Measurements from ENCODE around the gene FGF21. TPM values are rescaled to one million over a fixed set of nuclear protein-coding genes. Genes with fewer than 3 reads are reported as not detected.

The FGF21 gene, protein sequence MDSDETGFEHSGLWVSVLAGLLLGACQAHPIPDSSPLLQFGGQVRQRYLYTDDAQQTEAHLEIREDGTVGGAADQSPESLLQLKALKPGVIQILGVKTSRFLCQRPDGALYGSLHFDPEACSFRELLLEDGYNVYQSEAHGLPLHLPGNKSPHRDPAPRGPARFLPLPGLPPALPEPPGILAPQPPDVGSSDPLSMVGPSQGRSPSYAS
- polyA plus RNA-seq (2013), result 0.74 and 0.75 TPM in 2 replicates

DNA sequence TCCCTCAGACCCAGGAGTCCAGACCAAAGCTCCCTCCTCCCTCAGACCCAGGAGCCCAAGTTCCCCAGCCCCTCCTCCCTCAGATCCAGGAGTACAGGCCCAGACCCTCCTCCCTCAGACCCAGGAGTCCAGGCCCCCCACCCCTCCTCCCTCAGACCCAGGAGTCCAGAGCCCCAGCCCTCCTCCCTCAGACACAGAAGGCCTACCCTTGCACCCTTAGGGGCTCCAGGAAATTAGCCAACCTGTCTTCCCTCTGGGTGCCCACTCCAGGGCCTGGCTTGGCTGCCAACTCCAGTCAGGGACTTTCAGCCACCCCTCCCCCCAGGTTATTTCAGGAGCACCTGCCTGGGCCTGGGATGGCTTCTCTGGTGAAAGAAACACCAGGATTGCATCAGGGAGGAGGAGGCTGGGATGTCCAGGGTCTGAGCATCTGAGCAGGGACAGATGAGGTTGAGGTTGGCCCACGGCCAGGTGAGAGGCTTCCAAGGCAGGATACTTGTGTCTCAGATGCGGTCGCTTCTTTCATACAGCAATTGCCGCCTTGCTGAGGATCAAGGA, at the start of gene FGF21:
TSS of gene FGF21 (plus strand) at position 441 of the 558 bp plus-strand sequence. CDS start 713 bp downstream, outside the sequence.
- Histone ChIP-seq H4K91ac (ENCODE audit: low read depth, low read length) (no peak within 1 kb of the TSS), H3K36me3 (ENCODE audit: control insufficient read depth in 1 of 2, insufficient read depth in 2 of 2, low read length in 2 of 2) (no peaks in the 10 kb centered on the region), H3K4me3 (ENCODE audit: low read depth, low read length) (no peak within 1 kb of the TSS), H3K23ac (ENCODE audit: low read length) (no peak within 1 kb of the TSS), H3K79me2 (ENCODE audit: control insufficient read depth, insufficient read depth, low read length, poor library complexity) (no peaks in the 10 kb centered on the region), H3K14ac (ENCODE audit: low read length) (no peak within 1 kb of the TSS), H3K4ac (ENCODE audit: low read depth, low read length) (no peak within 1 kb of the TSS), H4K12ac (ENCODE audit: low read depth, low read length) (no peak within 1 kb of the TSS), H3K79me1 (ENCODE audit: low read length) (no peaks in the 10 kb centered on the region), H2BK5ac (ENCODE audit: low read depth, low read length, poor library complexity) (no peak within 1 kb of the TSS), H3K9ac (ENCODE audit: low read length) (no peak within 1 kb of the TSS), H2AFZ (ENCODE audit: insufficient read depth, low read length, poor library complexity) (no peak within 1 kb of the TSS), H2BK12ac (ENCODE audit: low read length) (no peak within 1 kb of the TSS), H3K4me2 (ENCODE audit: low read length) (no peak within 1 kb of the TSS), H2AK5ac (ENCODE audit: low read length) (no peak within 1 kb of the TSS), H3K18ac (ENCODE audit: low read length) (no peak within 1 kb of the TSS), H4K8ac (ENCODE audit: low read depth, low read length) (no peak within 1 kb of the TSS), H3K27me3 (ENCODE audit: insufficient read depth, low read length) (no peaks in the 10 kb centered on the region), H2BK120ac (ENCODE audit: insufficient read depth, low read length, poor library complexity) (no peak within 1 kb of the TSS), H3K27ac (ENCODE audit: low read depth, low read length) (no peak within 1 kb of the TSS), H3K4me1 (ENCODE audit: control insufficient read depth in 1 of 2, insufficient read depth in 2 of 2, low read length in 2 of 2) (peaks cover 11 to 12% of the 10 kb centered on the region in 2 experiments), H3K9me3 (ENCODE audit: insufficient read depth, low read depth, low read length) (no peaks in the 10 kb centered on the region)
- no CpG with 5 or more reads among the region's 4 CpGs for WGBS (ENCODE audit: extremely low coverage, insufficient coverage, insufficient read length)
- DNase-seq, result no peak

DNA sequence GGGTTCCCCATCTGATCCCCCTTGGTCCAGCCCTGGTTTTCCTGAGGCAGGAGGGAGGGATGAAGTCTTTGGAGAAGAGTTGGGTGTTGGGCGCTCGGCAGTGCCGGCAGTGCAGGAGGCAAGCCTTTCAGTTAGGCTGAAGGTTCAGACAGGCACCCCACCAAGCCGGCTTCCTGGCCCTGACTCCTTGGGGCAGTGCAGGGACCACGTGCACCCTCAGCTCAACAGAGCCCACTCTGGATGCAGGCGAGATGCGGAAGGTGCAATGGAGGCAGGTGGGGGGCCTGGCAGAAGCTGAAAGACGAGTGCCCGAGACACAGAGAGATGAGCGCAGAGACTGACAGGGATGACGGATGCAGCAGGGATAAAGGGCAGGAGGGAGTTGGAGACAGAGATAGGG, 46.9 kb upstream of the FGF21 start:
- Histone ChIP-seq H2BK120ac (ENCODE audit: insufficient read depth, low read length, poor library complexity) (no peak overlapping the region), H3K27ac (ENCODE audit: low read depth, low read length) (no peak overlapping the region), H3K79me1 (ENCODE audit: low read length) (no peaks in the 10 kb centered on the region), H2AK5ac (ENCODE audit: low read length) (no peak overlapping the region), H3K23ac (ENCODE audit: low read length) (no peak overlapping the region), H3K4me2 (ENCODE audit: low read length) (no peak overlapping the region), H2BK12ac (ENCODE audit: low read length) (no peak overlapping the region), H2AFZ (ENCODE audit: insufficient read depth, low read length, poor library complexity) (no peak overlapping the region), H3K14ac (ENCODE audit: low read length) (no peak overlapping the region), H4K91ac (ENCODE audit: low read depth, low read length) (no peak overlapping the region), H3K9ac (ENCODE audit: low read length) (no peak overlapping the region), H3K36me3 (ENCODE audit: control insufficient read depth in 1 of 2, insufficient read depth in 2 of 2, low read length in 2 of 2) (no peaks in the 10 kb centered on the region), H3K9me3 (ENCODE audit: insufficient read depth, low read depth, low read length) (peaks cover 6% of the 10 kb centered on the region), H3K4me3 (ENCODE audit: low read depth, low read length) (no peak overlapping the region), H3K4ac (ENCODE audit: low read depth, low read length) (no peak overlapping the region), H3K18ac (ENCODE audit: low read length) (no peak overlapping the region), H3K27me3 (ENCODE audit: insufficient read depth, low read length) (no peaks in the 10 kb centered on the region), H4K12ac (ENCODE audit: low read depth, low read length) (no peak overlapping the region), H2BK5ac (ENCODE audit: low read depth, low read length, poor library complexity) (no peak overlapping the region), H3K4me1 (ENCODE audit: control insufficient read depth in 1 of 2, insufficient read depth in 2 of 2, low read length in 2 of 2) (peaks cover 7% of the 10 kb centered on the region in 2 experiments), H4K8ac (ENCODE audit: low read depth, low read length) (no peak overlapping the region), H3K79me2 (ENCODE audit: control insufficient read depth, insufficient read depth, low read length, poor library complexity) (no peaks in the 10 kb centered on the region)
- WGBS (ENCODE audit: extremely low coverage, insufficient coverage, insufficient read length), result no CpG with 5 or more reads among the region's 11 CpGs
- no peak for DNase-seq

DNA sequence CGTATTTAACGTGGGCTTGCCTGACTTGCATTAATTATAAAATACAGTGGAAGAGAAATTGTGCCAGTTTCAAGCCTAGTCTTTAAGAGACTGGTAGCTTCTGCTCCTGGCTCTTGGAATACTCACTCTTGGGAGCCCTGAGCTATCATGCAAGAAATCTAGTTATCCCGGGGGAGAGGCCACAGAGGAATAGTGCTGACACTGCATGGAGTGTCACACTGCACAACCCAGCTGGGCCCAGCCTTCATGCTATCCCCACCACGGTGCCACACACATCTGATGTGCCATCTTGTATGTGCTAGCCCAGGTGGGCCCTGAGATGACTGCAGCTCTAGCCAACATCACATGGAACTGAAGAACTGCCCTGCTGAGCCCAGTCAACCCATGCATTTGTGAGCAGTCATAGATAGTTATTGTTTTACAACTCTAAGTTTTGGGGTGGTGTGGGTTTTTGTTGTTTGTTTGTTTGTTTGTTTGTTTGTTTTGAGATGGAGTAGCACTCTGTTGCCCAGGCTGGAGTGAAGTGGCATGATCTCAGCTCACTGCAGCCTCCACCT, 44.1 kb upstream of the FGF21 start:
- Histone ChIP-seq H2BK120ac (ENCODE audit: insufficient read depth, low read length, poor library complexity) (no peak overlapping the region), H3K4me1 (ENCODE audit: control insufficient read depth in 1 of 2, insufficient read depth in 2 of 2, low read length in 2 of 2) (peaks cover 10 to 14% of the 10 kb centered on the region in 2 experiments), H3K4me2 (ENCODE audit: low read length) (no peak overlapping the region), H3K4me3 (ENCODE audit: low read depth, low read length) (no peak overlapping the region), H3K23ac (ENCODE audit: low read length) (no peak overlapping the region), H3K79me2 (ENCODE audit: control insufficient read depth, insufficient read depth, low read length, poor library complexity) (peaks cover 6% of the 10 kb centered on the region), H2AFZ (ENCODE audit: insufficient read depth, low read length, poor library complexity) (no peak overlapping the region), H3K9me3 (ENCODE audit: insufficient read depth, low read depth, low read length) (peaks cover 4% of the 10 kb centered on the region), H3K79me1 (ENCODE audit: low read length) (peaks cover 7% of the 10 kb centered on the region), H3K36me3 (ENCODE audit: control insufficient read depth in 1 of 2, insufficient read depth in 2 of 2, low read length in 2 of 2) (no peaks in the 10 kb centered on the region), H3K9ac (ENCODE audit: low read length) (no peak overlapping the region), H4K91ac (ENCODE audit: low read depth, low read length) (no peak overlapping the region), H2BK5ac (ENCODE audit: low read depth, low read length, poor library complexity) (no peak overlapping the region), H4K12ac (ENCODE audit: low read depth, low read length) (no peak overlapping the region), H3K27ac (ENCODE audit: low read depth, low read length) (no peak overlapping the region), H3K4ac (ENCODE audit: low read depth, low read length) (no peak overlapping the region), H2BK12ac (ENCODE audit: low read length) (no peak overlapping the region), H2AK5ac (ENCODE audit: low read length) (no peak overlapping the region), H3K18ac (ENCODE audit: low read length) (no peak overlapping the region), H4K8ac (ENCODE audit: low read depth, low read length) (no peak overlapping the region), H3K14ac (ENCODE audit: low read length) (no peak overlapping the region), H3K27me3 (ENCODE audit: insufficient read depth, low read length) (no peaks in the 10 kb centered on the region)
- no peak for DNase-seq
- no CpG with 5 or more reads among the region's 4 CpGs for WGBS (ENCODE audit: extremely low coverage, insufficient coverage, insufficient read length)

DNA sequence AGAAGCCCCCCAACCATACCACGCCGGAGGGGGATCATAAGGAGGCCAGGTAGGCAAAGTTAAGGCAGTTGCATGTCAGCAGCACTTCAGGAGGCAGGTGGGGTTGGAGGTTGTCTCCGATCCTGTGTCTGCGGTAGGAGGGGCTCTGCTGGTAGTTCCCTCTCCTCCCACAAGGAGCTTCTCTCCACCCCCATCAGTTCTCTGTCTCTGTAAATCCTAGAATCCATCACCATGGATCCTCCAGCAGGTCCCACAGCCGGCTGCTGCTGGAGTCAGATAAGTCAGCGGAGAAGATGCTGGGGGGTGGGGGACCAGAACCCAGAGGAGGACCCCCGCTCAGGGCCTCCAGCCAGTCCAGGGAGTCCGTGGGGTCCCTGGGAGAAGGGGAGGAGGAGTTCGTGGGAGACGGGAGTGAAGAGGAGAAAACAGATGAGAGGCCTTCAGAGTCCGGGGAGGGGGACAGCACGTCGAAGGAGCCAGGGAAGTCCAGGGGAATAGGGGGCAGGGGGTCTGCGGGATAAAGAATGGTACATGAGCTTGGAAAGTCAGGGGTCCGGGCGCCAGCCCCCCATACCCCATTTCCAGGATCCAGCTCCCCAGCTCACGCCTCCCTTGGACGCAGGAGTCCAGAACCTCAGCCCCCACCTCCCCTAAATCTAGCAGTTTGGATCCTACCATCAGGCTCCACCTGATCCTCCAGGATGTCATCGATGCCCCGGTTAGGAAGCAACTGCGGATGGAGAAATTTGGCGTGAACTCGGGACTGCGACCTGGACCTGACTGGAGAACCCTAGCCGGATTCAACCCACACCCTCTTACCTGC, 42.1 kb upstream of the FGF21 start:
- peak overlapping the region; percentile 3 for H3K9ac ChIP-seq (ENCODE audit: low read length)
- no CpG with 5 or more reads among the region's 25 CpGs for WGBS (ENCODE audit: extremely low coverage, insufficient coverage, insufficient read length)

More for the DNA sequence above, 42.1 kb upstream of the FGF21 start:
- DNase-seq, result peak in 1 of 2 donors; percentile 45
- H2BK120ac ChIP-seq (ENCODE audit: insufficient read depth, low read length, poor library complexity), result no peak overlapping the region
- H3K79me2 ChIP-seq (ENCODE audit: control insufficient read depth, insufficient read depth, low read length, poor library complexity), result peaks cover 6% of the 10 kb centered on the region
- peak overlapping the region; percentile 55 for H4K8ac ChIP-seq (ENCODE audit: low read depth, low read length)
- H3K4me3 ChIP-seq (ENCODE audit: low read depth, low read length), result peak overlapping the region; percentile 76
- no peak overlapping the region for H2BK5ac ChIP-seq (ENCODE audit: low read depth, low read length, poor library complexity)
- peak overlapping the region; percentile 61 for H2AFZ ChIP-seq (ENCODE audit: insufficient read depth, low read length, poor library complexity)
- peak overlapping the region; percentile 10 for H4K91ac ChIP-seq (ENCODE audit: low read depth, low read length)
- H3K36me3 ChIP-seq (ENCODE audit: control insufficient read depth in 1 of 2, insufficient read depth in 2 of 2, low read length in 2 of 2), result no peaks in the 10 kb centered on the region
- H3K23ac ChIP-seq (ENCODE audit: low read length), result no peak overlapping the region
- peak overlapping the region; percentile 92 for H3K4me2 ChIP-seq (ENCODE audit: low read length)
- H3K27ac ChIP-seq (ENCODE audit: low read depth, low read length), result no peak overlapping the region
- peak overlapping the region; percentile 76 for H4K12ac ChIP-seq (ENCODE audit: low read depth, low read length)
- H2AK5ac ChIP-seq (ENCODE audit: low read length), result no peak overlapping the region
- H3K9me3 ChIP-seq (ENCODE audit: insufficient read depth, low read depth, low read length), result peaks cover 4% of the 10 kb centered on the region
- H3K27me3 ChIP-seq (ENCODE audit: insufficient read depth, low read length), result no peaks in the 10 kb centered on the region
- H3K14ac ChIP-seq (ENCODE audit: low read length), result peak overlapping the region; percentile 29
- H3K4me1 ChIP-seq (ENCODE audit: control insufficient read depth in 1 of 2, insufficient read depth in 2 of 2, low read length in 2 of 2), result peaks cover 13 to 20% of the 10 kb centered on the region in 2 experiments
- H2BK12ac ChIP-seq (ENCODE audit: low read length), result no peak overlapping the region
- H3K4ac ChIP-seq (ENCODE audit: low read depth, low read length), result no peak overlapping the region
- H3K79me1 ChIP-seq (ENCODE audit: low read length), result peaks cover 7% of the 10 kb centered on the region
- H3K18ac ChIP-seq (ENCODE audit: low read length), result peak overlapping the region; percentile 60

All from trophoblast cell (in vitro differentiated cells and primary cell).